GM21529 (cell line): Measurements from ENCODE around the gene LRRC30.
"Not testable (repeated sequence)": the region's sequence is repeated elsewhere in the genome, so short reads cannot be mapped to it uniquely, and the experiment has no call there.

Experiments
- ATAC-seq: cut with Tn5 transposase; IDR thresholded peaks from one replicate; pipeline ENCODE4 v1.9.1; 2021; ENCODE audit not compliant: unreplicated experiment

LRRC30 gene

DNA sequence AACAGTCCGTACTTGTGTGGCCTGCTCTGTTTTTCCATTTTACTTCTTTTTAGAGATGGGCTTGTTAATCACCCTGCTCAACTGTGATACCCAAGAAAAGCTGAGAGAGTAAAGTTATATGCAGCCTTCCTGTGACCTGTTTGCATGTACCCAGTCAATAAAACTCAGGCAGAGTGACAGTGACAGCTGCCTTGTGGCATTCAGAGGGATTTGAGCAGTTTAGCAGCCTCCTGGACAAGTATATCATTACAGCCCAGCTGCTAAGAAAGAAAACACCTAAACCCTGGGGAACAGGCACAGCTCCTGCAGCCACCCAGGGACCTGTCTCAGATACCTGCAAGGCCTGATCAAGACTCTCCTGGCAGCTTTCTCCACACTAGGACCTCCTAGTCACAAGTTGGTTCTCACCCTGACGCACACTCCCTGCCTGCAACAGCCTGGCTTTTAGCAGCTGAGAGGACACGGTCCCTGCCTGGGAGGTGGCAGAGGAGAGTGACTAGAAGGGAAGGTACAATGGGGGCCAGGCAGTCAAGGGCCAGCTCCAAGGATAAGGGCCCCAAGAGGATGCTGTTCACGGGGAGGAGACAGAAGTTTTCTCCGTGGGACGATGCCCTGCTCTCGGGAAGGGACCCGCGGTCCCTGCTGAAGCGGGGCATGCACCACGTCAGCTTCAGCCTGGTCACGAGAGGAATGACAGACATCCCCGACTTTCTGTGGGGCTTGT lies at the start of gene LRRC30:
TSS of gene LRRC30 (plus strand) at position 464 of the 724 bp plus-strand sequence. CDS start at position 514, 50 bp downstream.
- no peak for ATAC-seq

GRCh38 chr18:7185701-7186100 lies 45.2 kb upstream of the LRRC30 start:
- no peak for ATAC-seq

- ATAC-seq, result no peak
Observed at GRCh38 chr18:7190547-7191156, 40.2 kb upstream of the LRRC30 start.

DNA sequence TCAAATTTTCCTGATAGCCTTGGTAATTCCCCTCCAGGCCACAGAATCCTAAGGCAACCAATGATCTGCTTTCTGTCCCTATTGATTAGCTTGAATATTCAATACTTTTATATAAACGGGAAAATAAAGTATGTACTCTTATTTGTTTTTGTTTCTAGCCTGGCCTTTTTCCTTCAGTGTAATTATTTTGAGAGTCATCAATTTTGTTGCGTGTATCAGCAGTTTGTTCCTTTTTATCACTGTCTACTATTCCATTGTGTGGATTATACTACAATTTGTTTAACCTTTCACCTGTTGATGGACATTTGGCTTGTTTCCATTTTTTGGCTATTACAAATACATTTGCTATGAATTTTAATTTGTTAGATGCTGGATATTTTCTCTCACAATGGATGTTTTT lies 39.2 kb upstream of the LRRC30 start:
- ATAC-seq, result no peak

GRCh38 chr18:7195266-7195665 lies 35.6 kb upstream of the LRRC30 start:
- ATAC-seq, result no peak

GRCh38 chr18:7196421-7196820 lies 34.5 kb upstream of the LRRC30 start:
- no peak for ATAC-seq

DNA sequence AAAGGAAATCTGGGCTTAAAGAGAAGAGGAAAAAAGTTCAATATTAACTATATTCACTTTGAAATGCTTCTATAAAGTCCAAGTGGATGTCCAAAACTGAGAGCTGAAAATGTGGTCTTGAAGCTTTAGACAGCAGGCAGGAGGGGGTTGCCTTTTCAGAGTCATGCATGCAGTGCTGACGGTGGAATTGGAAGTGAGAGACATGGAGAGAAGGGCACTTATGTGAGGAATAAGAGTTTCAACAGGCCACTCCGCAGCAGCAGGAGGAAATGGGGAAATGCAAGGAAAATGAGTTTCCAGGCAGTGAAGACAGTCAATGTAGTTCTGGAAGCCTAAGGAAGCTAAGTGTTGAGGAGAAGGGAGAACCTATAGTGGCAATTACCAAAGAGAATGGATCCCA lies 33.0 kb upstream of the LRRC30 start:
- no peak for ATAC-seq

DNA sequence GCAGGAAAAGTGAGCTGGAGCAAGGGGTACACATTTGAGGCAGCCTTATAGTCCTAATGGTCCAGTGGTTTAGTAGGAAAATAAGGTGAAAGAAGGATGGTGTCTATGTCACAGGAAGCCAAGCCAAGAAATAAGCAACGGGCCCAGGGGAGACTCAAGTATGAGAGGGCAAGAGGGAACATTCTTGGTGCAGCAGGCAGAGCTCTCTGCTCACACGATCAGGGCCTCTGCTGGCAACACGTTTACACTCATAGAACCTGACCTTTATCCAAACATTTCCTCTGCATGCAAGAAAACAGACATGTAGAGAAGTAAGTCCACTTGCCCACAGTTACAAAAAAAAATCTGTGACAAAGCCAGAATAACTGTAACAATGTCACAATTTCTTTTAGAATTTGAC lies 32.6 kb upstream of the LRRC30 start:
- no peak for ATAC-seq

DNA sequence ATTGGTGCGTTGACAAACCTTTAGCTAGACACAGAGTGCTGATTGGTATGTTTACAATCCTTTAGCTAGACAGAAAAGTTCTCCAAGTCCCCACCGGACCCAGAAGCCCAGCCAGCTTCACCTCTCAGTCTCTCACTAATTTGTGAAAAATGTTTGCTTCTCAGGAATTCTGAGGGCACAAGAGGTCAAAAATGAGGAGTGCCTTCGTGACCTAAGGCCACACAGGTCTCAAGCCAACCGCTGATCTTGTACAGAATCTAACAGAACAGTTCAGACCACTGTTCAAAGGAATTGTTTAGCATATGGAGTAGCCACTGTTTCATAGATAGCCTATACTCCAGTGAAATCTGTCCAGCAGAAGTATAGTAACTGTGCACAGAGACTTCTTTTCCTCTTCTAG lies 29.8 kb upstream of the LRRC30 start:
- no peak for ATAC-seq

DNA sequence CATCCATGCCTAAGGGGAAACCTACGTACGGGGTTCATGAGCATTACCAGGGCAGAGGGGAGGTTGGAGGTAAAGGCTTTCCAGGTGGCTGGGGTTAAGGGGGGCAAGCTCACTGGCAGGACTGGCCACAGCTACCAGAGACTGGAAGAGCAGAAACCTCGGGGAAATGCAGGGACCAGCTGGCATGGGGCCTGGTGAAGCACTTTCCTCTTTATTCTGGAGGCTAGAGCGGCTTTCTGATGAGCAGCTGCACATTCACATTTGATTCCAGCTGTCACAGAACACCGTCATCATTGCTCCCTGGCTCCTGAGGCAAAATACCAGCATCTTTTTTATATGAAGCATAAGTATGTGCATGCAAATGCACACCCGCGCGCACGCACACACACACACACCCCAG lies 28.7 kb upstream of the LRRC30 start:
- no peak for ATAC-seq

DNA sequence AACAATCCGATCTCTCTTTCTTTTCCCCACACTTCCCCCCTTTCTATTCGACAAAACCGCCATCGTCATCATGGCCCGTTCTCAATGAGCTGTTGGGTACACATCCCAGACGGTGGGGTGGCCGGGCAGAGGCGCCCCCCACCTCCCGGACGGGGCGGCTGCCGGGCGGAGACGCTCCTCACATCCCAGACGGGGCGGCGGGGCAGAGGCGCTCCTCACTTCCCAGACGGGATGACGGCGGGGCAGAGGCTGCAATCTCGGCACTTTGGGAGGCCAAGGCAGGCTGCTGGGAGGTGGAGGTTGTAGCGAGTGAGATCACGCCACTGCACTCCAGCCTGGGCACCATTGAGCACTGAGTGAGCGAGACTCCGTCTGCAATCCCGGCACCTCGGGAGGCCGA lies 27.3 kb upstream of the LRRC30 start:
- not testable (repeated sequence) for ATAC-seq

DNA sequence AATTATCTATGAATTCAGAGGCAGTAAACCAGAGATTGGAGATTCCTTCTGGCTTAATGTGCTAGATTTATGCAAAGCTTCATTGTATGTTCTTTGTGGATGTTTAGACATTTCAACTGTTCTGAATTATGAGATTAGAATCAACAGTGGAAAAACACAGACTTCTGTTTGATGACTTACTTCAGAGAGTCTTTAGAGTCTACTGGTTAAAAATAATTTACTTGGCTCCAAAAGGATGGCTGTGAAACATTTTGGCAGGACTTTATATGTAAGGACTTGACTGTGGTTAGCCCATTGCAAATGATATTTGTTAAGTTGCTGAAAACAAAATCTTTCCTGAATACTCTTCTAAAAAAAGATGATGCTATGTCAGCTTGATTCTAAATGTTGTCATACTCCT lies 25.5 kb upstream of the LRRC30 start:
- ATAC-seq, result no peak

DNA sequence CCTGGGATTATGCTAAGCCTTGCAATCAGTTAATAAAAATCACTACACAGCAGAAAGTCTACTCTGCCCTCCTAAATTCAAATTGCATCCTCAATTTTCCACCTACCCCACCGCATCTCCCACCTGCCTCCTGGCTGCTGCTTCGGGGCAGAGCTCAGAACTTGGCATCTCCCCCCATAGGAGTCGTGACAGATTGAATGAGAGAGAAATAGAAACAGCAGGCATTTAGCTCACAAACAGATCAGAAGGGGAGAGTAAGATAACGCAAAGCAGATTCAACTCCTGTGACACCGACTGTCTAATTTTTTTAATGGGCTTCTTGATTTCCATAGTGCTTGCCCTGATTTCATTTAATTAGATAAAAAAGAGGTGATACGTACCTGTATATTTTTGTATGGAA lies 24.7 kb upstream of the LRRC30 start:
- ATAC-seq, result no peak

- no peak for ATAC-seq
Observed at GRCh38 chr18:7207366-7207915, 23.4 kb upstream of the LRRC30 start.

- no peak for ATAC-seq
Observed at GRCh38 chr18:7221424-7222155, 9.3 kb upstream of the LRRC30 start.

- no peak for ATAC-seq
Observed at GRCh38 chr18:7224198-7224597, 6.7 kb upstream of the LRRC30 start.

- no peak for ATAC-seq
Observed at GRCh38 chr18:7232218-7232617, 1.3 kb downstream of the LRRC30 start.

DNA sequence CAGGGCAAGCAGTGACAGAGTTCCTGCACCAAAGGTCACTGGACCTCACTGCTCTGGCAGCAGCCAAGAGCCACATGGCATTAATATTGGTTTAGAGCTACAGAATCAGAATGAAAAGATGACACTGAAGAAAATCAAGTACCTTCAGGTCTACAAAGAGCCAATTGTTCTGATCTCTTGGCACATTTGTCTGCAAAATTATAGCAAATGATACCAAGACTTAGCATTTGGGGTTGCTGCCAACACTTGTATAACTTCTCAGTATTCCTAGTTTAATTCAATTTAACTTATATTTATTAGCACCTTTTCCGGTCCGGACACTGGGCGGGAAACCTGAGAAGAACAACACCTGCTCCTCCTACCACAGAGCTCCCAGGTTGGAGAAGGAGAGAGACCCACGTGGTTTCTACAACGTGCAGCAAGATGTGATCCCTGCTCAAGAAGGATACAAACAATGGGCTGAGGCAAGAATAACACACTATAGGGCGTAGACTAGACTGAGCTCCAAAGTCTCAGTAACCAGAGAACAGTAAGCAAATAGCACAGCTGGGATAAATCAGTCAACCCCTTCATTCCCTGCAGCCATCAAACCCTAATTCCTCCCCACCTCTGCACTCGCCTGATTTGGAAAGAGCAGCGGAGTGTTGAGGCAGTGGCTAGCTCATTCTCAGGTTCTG lies 2.4 kb downstream of the LRRC30 start:
- ATAC-seq, result no peak

GRCh38 chr18:7234091-7234490 lies 3.2 kb downstream of the LRRC30 start:
- ATAC-seq, result no peak

- no peak for ATAC-seq
Observed at GRCh38 chr18:7234956-7235355, 4.1 kb downstream of the LRRC30 start.

GRCh38 chr18:7236072-7236471 lies 5.2 kb downstream of the LRRC30 start:
- no peak for ATAC-seq
